GM23338 (cell line): ENCODE results near the gene LCOR. TPM values are rescaled to one million over a fixed set of nuclear protein-coding genes. Genes with fewer than 3 reads are reported as not detected.

ENCODE experiments used
- ATAC-seq: fragments of 200-7000 bp; cut with Tn5 transposase; 3 replicates; pipeline ENCODE4 v1.9.1; 2020
- DNase-seq: peaks from one replicate; pipeline ENCODE4 v3.0.0-alpha.2; 2015; ENCODE audit warnings: low spot score
- H2AFZ ChIP-seq: fragments of 200-600 bp; sonication (generic); 2 replicates; pipeline ENCODE4 v1.8.0; 2016; ENCODE audit warnings: antibody characterized with exemption, mild to moderate bottlenecking, moderate library complexity
- H3F3A ChIP-seq: fragments of 200-600 bp; sonication (generic); replicated peaks from 2 replicates; pipeline ENCODE4 v1.8.0; 2017; ENCODE audit warnings: antibody characterized with exemption, mixed run types, low read depth
- H3K27ac ChIP-seq: fragments of 200-600 bp; sonication (generic); 2 replicates; pipeline ENCODE4 v1.6.1; 2016; ENCODE audit warnings: low read depth
- H3K27me3 ChIP-seq: fragments of 200-600 bp; sonication (generic); 2 replicates; pipeline ENCODE4 v1.8.0; 2016; ENCODE audit warnings: mild to moderate bottlenecking, mixed run types, moderate library complexity; ENCODE audit not compliant: insufficient read depth
- H3K36me3 ChIP-seq: fragments of 200-600 bp; sonication (generic); 2 replicates; pipeline ENCODE4 v1.8.0; 2016; ENCODE audit warnings: mild to moderate bottlenecking; ENCODE audit not compliant: insufficient read depth
- H3K4me1 ChIP-seq: fragments of 200-600 bp; sonication (generic); 2 replicates; pipeline ENCODE4 v1.8.0; 2016; ENCODE audit warnings: mild to moderate bottlenecking, moderate library complexity; ENCODE audit not compliant: insufficient read depth
- H3K4me2 ChIP-seq: fragments of 200-600 bp; sonication (generic); 2 replicates; pipeline ENCODE4 v1.7.1; 2017; ENCODE audit warnings: mixed run types
- H3K4me3 ChIP-seq: fragments of 200-600 bp; sonication (generic); 2 replicates; pipeline ENCODE4 v1.6.1; 2016; ENCODE audit warnings: mixed run types
- H3K79me2 ChIP-seq: fragments of 200-600 bp; sonication (generic); replicated peaks from 2 replicates; pipeline ENCODE4 v1.8.0; 2017; ENCODE audit warnings: mild to moderate bottlenecking; ENCODE audit not compliant: insufficient read depth
- H3K9me2 ChIP-seq: fragments of 200-600 bp; sonication (generic); 2 replicates; pipeline ENCODE4 v1.8.0; 2017; ENCODE audit not compliant: insufficient read depth
- H4K20me1 ChIP-seq: fragments of 200-600 bp; sonication (generic); replicated peaks from 2 replicates; pipeline ENCODE4 v1.8.0; 2017; ENCODE audit warnings: mild to moderate bottlenecking; ENCODE audit not compliant: insufficient read depth
- H3K27ac Mint-ChIP-seq: 2 replicates; pipeline ENCODE4 v1.8.0; 2020; ENCODE audit warnings: inconsistent platforms, mild to moderate bottlenecking, moderate library complexity, mixed read lengths
- H3K27me3 Mint-ChIP-seq: 3 replicates; pipeline ENCODE4 v1.8.0; 2022; ENCODE audit warnings: low read depth, mild to moderate bottlenecking, moderate library complexity, mixed read lengths, inconsistent platforms; ENCODE audit not compliant: insufficient read depth, poor library complexity
- H3K36me3 Mint-ChIP-seq: 3 replicates; pipeline ENCODE4 v1.8.0; 2021; ENCODE audit warnings: low read depth, mild to moderate bottlenecking, inconsistent platforms, moderate library complexity, mixed read lengths
- H3K4me1 Mint-ChIP-seq: 3 replicates; pipeline ENCODE4 v1.8.0; 2020; ENCODE audit warnings: mild to moderate bottlenecking, inconsistent platforms, mixed read lengths
- H3K4me3 Mint-ChIP-seq: 3 replicates; pipeline ENCODE4 v1.8.0; 2021; ENCODE audit warnings: moderate library complexity, mild to moderate bottlenecking, inconsistent platforms, mixed read lengths
- H3K9me3 Mint-ChIP-seq: 3 replicates; pipeline ENCODE4 v1.8.0; 2020; ENCODE audit warnings: moderate library complexity, mild to moderate bottlenecking, inconsistent platforms, mixed read lengths
- CREB1 ChIP-seq: fragments of 250-450 bp; sonication (Bioruptor Pico); IDR thresholded peaks from 2 replicates; pipeline ENCODE4 v1.5.0; 2020; ENCODE audit warnings: low read depth, mild to moderate bottlenecking, moderate library complexity
- CTCF ChIP-seq, 2 experiments: fragments of 200-600 bp in 1 of 2; sonication (generic) in 1 of 2; conservative IDR thresholded peaks; 2 replicates each; pipeline versions ENCODE4 v1.5.1 to v1.6.1; 2016 to 2017; ENCODE audit warnings: antibody characterized with exemption in 2 of 2, low read depth in 2 of 2, mild to moderate bottlenecking in 2 of 2, moderate library complexity in 1 of 2
- ETS1 ChIP-seq: IDR thresholded peaks from 2 replicates; pipeline ENCODE4 v1.6.1; 2016; ENCODE audit warnings: antibody characterized with exemption
- EZH2 ChIP-seq: fragments of 200-600 bp; sonication (generic); IDR thresholded peaks from one replicate; pipeline ENCODE4 v1.8.0; 2017; ENCODE audit warnings: antibody characterized with exemption, mild to moderate bottlenecking, low read depth; ENCODE audit not compliant: unreplicated experiment
- EZH2phosphoT487 ChIP-seq: fragments of 200-600 bp; sonication (generic); IDR thresholded peaks from one replicate; pipeline ENCODE4 v1.8.1; 2018; ENCODE audit warnings: antibody characterized with exemption; ENCODE audit not compliant: unreplicated experiment
- JUNB ChIP-seq: IDR thresholded peaks from one replicate; pipeline ENCODE4 v1.6.1; 2016; ENCODE audit warnings: antibody characterized with exemption; ENCODE audit not compliant: unreplicated experiment
- NANOG ChIP-seq: IDR thresholded peaks from 2 replicates; pipeline ENCODE4 v1.6.1; 2016; ENCODE audit warnings: antibody characterized with exemption, borderline replicate concordance
- POLR2AphosphoS5 ChIP-seq: IDR thresholded peaks from 2 replicates; pipeline ENCODE4 v1.6.1; 2016; ENCODE audit warnings: antibody characterized with exemption, low read depth
- REST ChIP-seq: IDR thresholded peaks from one replicate; pipeline ENCODE4 v1.6.1; 2018; ENCODE audit warnings: antibody characterized with exemption; ENCODE audit not compliant: unreplicated experiment
- STAT1 ChIP-seq: IDR thresholded peaks from one replicate; pipeline ENCODE4 v1.6.1; 2016; ENCODE audit warnings: antibody characterized with exemption; ENCODE audit not compliant: unreplicated experiment
- ZNF114 ChIP-seq: fragments of 250-450 bp; sonication (Bioruptor Pico); IDR thresholded peaks from 2 replicates; pipeline ENCODE4 v1.5.0; 2020; ENCODE audit warnings: mild to moderate bottlenecking, moderate library complexity
- ZNF331 ChIP-seq: fragments of 250-450 bp; sonication (Bioruptor Pico); IDR thresholded peaks from 2 replicates; pipeline ENCODE4 v1.5.0; 2020; ENCODE audit warnings: low read depth, mild to moderate bottlenecking, moderate library complexity
- ZNF462 ChIP-seq: fragments of 250-450 bp; sonication (Bioruptor Pico); IDR thresholded peaks from 2 replicates; pipeline ENCODE4 v1.5.0; 2020; ENCODE audit warnings: mild to moderate bottlenecking, moderate library complexity
- polyA plus RNA-seq: library from polyadenylated mRNA; unstranded; fragments of >200 nt; fragmentation: Nextera tagmentation; extraction: Ambion mirVana; gene quantifications from 2 replicates; pipeline ENCODE4 v1.2.1, GENCODE V29; 2016
- total RNA-seq: library from RNA; depleted of rRNA; stranded (reverse); fragments of >200 nt; shearing (Covaris generic); gene quantifications from 2 replicates; pipeline ENCODE4 v1.2.3, GENCODE V29; 2014

LCOR gene
- total and polyA plus RNA-seq, 2 experiments from 2014 or later: 6.9 to 14.9 TPM

- no peaks in the 10 kb centered on the region for H3K36me3 ChIP-seq
- H3K27ac Mint-ChIP-seq: no peak overlapping the region
- no peaks in the 10 kb centered on the region; the same call in 1 of the 2 replicates for H4K20me1 ChIP-seq
- no peak overlapping the region for H3K4me2 ChIP-seq
- H3K4me3 Mint-ChIP-seq: no peak overlapping the region
- H3K9me3 Mint-ChIP-seq: no peaks in the 10 kb centered on the region
- H3K36me3 Mint-ChIP-seq: peaks cover 16% of the 10 kb centered on the region; the same call in 2 of the 3 replicates
- H3K27me3 ChIP-seq: no peaks in the 10 kb centered on the region
- H3K9me2 ChIP-seq: no peaks in the 10 kb centered on the region
- H3K27ac ChIP-seq: no peak overlapping the region
- H3K79me2 ChIP-seq: no peaks in the 10 kb centered on the region
- H3K4me1 Mint-ChIP-seq: peaks cover 4% of the 10 kb centered on the region; the same call in 1 of the 3 replicates
- no peak for TF ChIP-seq STAT1
- no peak for TF ChIP-seq NANOG
- TF ChIP-seq ZNF114 (CRISPR knock-in tag): no peak
- no peak for TF ChIP-seq ZNF331 (CRISPR knock-in tag)
- TF ChIP-seq ZNF462 (CRISPR knock-in tag): no peak
- TF ChIP-seq JUNB: no peak
- no peak for TF ChIP-seq EZH2phosphoT487
- TF ChIP-seq REST: no peak
- TF ChIP-seq POLR2AphosphoS5: no peak
- TF ChIP-seq CTCF (conservative IDR thresholded peaks at IDR 0.05; ENCODE audit: low read depth in 2 of 2): no peak
- no peak for TF ChIP-seq ETS1
- no peak for TF ChIP-seq CREB1 (CRISPR knock-in tag)
- TF ChIP-seq EZH2: no peak
- H3K27me3 Mint-ChIP-seq: no peaks in the 10 kb centered on the region
- no peak for ATAC-seq
- no peak overlapping the region for H2AFZ ChIP-seq
- no peak overlapping the region for H3K4me3 ChIP-seq
- H3K4me1 ChIP-seq: no peaks in the 10 kb centered on the region
- no peaks in the 10 kb centered on the region for H3F3A ChIP-seq
- DNase-seq: no peak
Measured at GRCh38 chr10:96951954-96952353, 119.9 kb downstream of the LCOR start.
